HG03097 (cell line): ENCODE measurements around the gene PUS3.
"Not testable (repeated sequence)": the region's sequence is repeated elsewhere in the genome, so short reads cannot be mapped to it uniquely, and the experiment has no call there.

Source experiments
- ATAC-seq: cut with Tn5 transposase; IDR thresholded peaks from one replicate; pipeline ENCODE4 v1.9.1; 2021; ENCODE audit not compliant: unreplicated experiment, low FRiP score

The PUS3 gene

GRCh38 chr11:125873881-125874555 lies 29.0 kb downstream of the PUS3 start:
- no peak for ATAC-seq

- ATAC-seq = no peak
These were observed 30.9 kb downstream of the PUS3 start for GRCh38 chr11:125872138-125872491.

GRCh38 chr11:125871391-125872137 lies 31.4 kb downstream of the PUS3 start:
- no peak for ATAC-seq

GRCh38 chr11:125869521-125869920 lies 33.5 kb downstream of the PUS3 start:
- no peak for ATAC-seq

GRCh38 chr11:125865354-125865753 lies 37.7 kb downstream of the PUS3 start:
- not testable (repeated sequence) for ATAC-seq

- ATAC-seq = not testable (repeated sequence)
These were observed 40.2 kb downstream of the PUS3 start for GRCh38 chr11:125862786-125863185.

GRCh38 chr11:125857670-125858069 lies 45.3 kb downstream of the PUS3 start:
- not testable (repeated sequence) for ATAC-seq

- no peak for ATAC-seq
These were observed 56.8 kb downstream of the PUS3 start for GRCh38 chr11:125846188-125846587.
